HepG2 (cell line): ENCODE measurements around the gene MIF4GD. TPM values are rescaled to one million over a fixed set of nuclear protein-coding genes. Genes with fewer than 3 reads are reported as not detected.
A peak's percentile ranks its signal among the peaks of the same experiment; 100 is the strongest.

ENCODE experiments used
- ARID3A ChIP-seq: IDR thresholded peaks from 2 replicates; pipeline ENCODE4 v1.6.1; 2012; ENCODE audit warnings: low read depth, low read length, improper control_type of control experiment
- ATAD3A ChIP-seq: sonication (generic); formaldehyde crosslinking; IDR thresholded peaks from 2 replicates; pipeline ENCODE4 v1.4.0; 2020; ENCODE audit warnings: missing genetic modification reagents
- CBX1 ChIP-seq: IDR thresholded peaks from one replicate; pipeline ENCODE4 v1.6.1; 2016; ENCODE audit warnings: antibody characterized with exemption, low read depth
- FOSL2 ChIP-seq: sonication (generic); formaldehyde crosslinking; IDR thresholded peaks from 2 replicates; pipeline ENCODE4 v1.4.0; 2020; ENCODE audit warnings: missing genetic modification reagents
- GFI1 ChIP-seq: sonication (generic); formaldehyde crosslinking; IDR thresholded peaks from 2 replicates; pipeline ENCODE4 v1.5.0; 2020; ENCODE audit warnings: missing genetic modification reagents, mild to moderate bottlenecking, borderline replicate concordance
- KDM5A ChIP-seq: fragments of 200-600 bp; sonication (generic); IDR thresholded peaks from 2 replicates; pipeline ENCODE4 v1.7.0; 2018; ENCODE audit warnings: antibody characterized with exemption, mild to moderate bottlenecking, low read length, borderline replicate concordance
- KDM5B ChIP-seq: sonication (generic); formaldehyde crosslinking; IDR thresholded peaks from 2 replicates; pipeline ENCODE4 v1.4.0; 2020; ENCODE audit warnings: missing genetic modification reagents, mild to moderate bottlenecking, borderline replicate concordance
- MIXL1 ChIP-seq: IDR thresholded peaks from 2 replicates; pipeline ENCODE4 v1.6.1; 2016
- NAIF1 ChIP-seq: sonication (generic); formaldehyde crosslinking; IDR thresholded peaks from 2 replicates; pipeline ENCODE4 v1.5.0; 2020; ENCODE audit warnings: mild to moderate bottlenecking, missing genetic modification reagents, borderline replicate concordance
- NFE2L2 ChIP-seq: fragments of 150-350 bp; IDR thresholded peaks from 2 replicates; pipeline ENCODE4 v1.6.1; 2014; ENCODE audit warnings: low read length
- NFIC ChIP-seq: IDR thresholded peaks from 2 replicates; pipeline ENCODE4 v1.6.1; 2012; ENCODE audit warnings: mild to moderate bottlenecking, low read length, inconsistent platforms
- NFYC ChIP-seq: IDR thresholded peaks from 2 replicates; pipeline ENCODE4 v1.6.1; 2016; ENCODE audit warnings: missing genetic modification reagents, missing compliant biosample characterization
- SAP130 ChIP-seq: IDR thresholded peaks from 2 replicates; pipeline ENCODE4 v1.6.1; 2016; ENCODE audit warnings: low read depth
- SETDB1 ChIP-seq: sonication (generic); formaldehyde crosslinking; IDR thresholded peaks from 2 replicates; pipeline ENCODE4 v1.5.1; 2020; ENCODE audit warnings: missing genetic modification reagents, mild to moderate bottlenecking, borderline replicate concordance
- SIX1 ChIP-seq: sonication (generic); formaldehyde crosslinking; IDR thresholded peaks from 2 replicates; pipeline ENCODE4 v1.4.0; 2020; ENCODE audit warnings: missing genetic modification reagents, borderline replicate concordance
- ZNF275 ChIP-seq: sonication (generic); formaldehyde crosslinking; IDR thresholded peaks from 2 replicates; pipeline ENCODE4 v1.8.0; 2022; ENCODE audit warnings: missing genetic modification reagents, mild to moderate bottlenecking, inconsistent platforms, borderline replicate concordance
- ZNF570 ChIP-seq: sonication (generic); formaldehyde crosslinking; IDR thresholded peaks from 2 replicates; pipeline ENCODE4 v1.4.0; 2020; ENCODE audit warnings: mild to moderate bottlenecking, missing genetic modification reagents, borderline replicate concordance
- ZNF720 ChIP-seq: sonication (generic); formaldehyde crosslinking; IDR thresholded peaks from 2 replicates; pipeline ENCODE4 v1.4.0; 2020; ENCODE audit warnings: missing genetic modification reagents
- ZNF724P ChIP-seq: sonication (generic); formaldehyde crosslinking; IDR thresholded peaks from 2 replicates; pipeline ENCODE4 v1.8.0; 2022; ENCODE audit warnings: missing genetic modification reagents, borderline replicate concordance
- polyA plus RNA-seq, 8 experiments: library from polyadenylated mRNA; depleted of rRNA in 3 of 8; stranded (reverse) in 7 of 8; unstranded in 1 of 8; fragments of >200 nt; fragmentation: Illumina TruSeq in 4 of 8; extraction: Trizol in 4 of 8; gene quantifications; 2 replicates each; pipeline versions ENCODE4 v1.2.1 to v1.2.3, GENCODE V29; 2011 to 2016; ENCODE audit warnings: low read depth in 4 of 8, missing spikeins in 1 of 8, mixed read lengths in 1 of 8; ENCODE audit not compliant: insufficient read depth in 1 of 8
- total RNA-seq, 5 experiments: library from RNA; depleted of rRNA; stranded (reverse); fragments of >200 nt; fragmentation: Illumina TruSeq; extraction: Trizol; gene quantifications; 2 replicates each; pipeline ENCODE4 v1.2.3, GENCODE V29; 2016; ENCODE audit warnings: low read depth in 1 of 5
- TF ChIP-seq, protein P1 (sequence below): sonication (generic); formaldehyde crosslinking; IDR thresholded peaks from 2 replicates; pipeline ENCODE4 v1.5.0; 2020; ENCODE audit warnings: mild to moderate bottlenecking, missing genetic modification reagents, borderline replicate concordance
- TF ChIP-seq, protein P2 (sequence below): sonication (generic); formaldehyde crosslinking; conservative IDR thresholded peaks from 2 replicates; pipeline ENCODE4 v1.8.0; 2022; ENCODE audit warnings: missing genetic modification reagents
- TF ChIP-seq, protein P3 (sequence below): fragments of 450-650 bp; IDR thresholded peaks from 2 replicates; pipeline ENCODE4 v1.6.1; 2016
- TF ChIP-seq, protein P4 (sequence below): sonication (generic); formaldehyde crosslinking; IDR thresholded peaks from 2 replicates; pipeline ENCODE4 v1.5.0; 2020; ENCODE audit warnings: missing genetic modification reagents, mild to moderate bottlenecking, borderline replicate concordance

MIF4GD gene
- total and polyA plus RNA-seq, 2 of the 13 experiments (the other 11 are each of a cell fraction or from before 2014, with no cell fraction given): 14.0 to 28.0 TPM

DNA sequence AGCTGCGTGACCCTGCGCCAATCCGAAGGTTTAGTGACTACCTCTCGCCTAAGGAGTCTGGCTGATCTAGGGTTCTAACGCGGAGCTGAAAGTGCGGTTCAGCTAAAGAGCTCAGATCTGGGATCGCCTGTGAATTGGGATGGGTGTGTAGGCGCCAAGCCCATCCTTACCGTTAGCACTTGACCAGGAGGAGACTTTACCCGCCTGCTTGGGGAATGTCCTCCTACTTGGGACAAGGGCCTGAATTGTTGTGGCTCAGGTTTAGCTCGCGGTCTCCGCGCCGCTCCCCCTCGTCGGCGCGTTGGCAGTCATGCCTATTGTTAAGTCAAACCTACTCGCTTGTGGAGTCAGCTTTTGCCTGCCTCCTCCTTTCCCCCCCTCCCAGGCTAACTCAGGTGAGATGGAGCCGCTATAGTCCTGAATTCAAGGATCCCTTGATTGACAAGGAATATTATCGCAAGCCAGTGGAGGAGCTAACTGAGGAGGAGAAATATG lies 8.9 kb downstream of the MIF4GD start (continued):
- TF ChIP-seq, protein P1, sequence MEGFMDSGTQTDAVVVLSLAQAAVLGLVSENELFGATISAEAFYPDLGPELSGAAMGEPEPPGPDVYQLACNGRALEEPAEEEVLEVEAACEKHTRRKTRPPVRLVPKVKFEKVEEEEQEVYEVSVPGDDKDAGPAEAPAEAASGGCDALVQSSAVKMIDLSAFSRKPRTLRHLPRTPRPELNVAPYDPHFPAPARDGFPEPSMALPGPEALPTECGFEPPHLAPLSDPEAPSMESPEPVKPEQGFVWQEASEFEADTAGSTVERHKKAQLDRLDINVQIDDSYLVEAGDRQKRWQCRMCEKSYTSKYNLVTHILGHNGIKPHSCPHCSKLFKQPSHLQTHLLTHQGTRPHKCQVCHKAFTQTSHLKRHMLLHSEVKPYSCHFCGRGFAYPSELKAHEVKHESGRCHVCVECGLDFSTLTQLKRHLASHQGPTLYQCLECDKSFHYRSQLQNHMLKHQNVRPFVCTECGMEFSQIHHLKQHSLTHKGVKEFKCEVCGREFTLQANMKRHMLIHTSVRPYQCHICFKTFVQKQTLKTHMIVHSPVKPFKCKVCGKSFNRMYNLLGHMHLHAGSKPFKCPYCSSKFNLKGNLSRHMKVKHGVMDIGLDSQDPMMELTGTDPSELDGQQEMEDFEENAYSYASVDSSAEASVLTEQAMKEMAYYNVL (CRISPR knock-in tag): no peak
- TF ChIP-seq GFI1 (CRISPR knock-in tag): no peak
- TF ChIP-seq SETDB1 (CRISPR knock-in tag): no peak
- TF ChIP-seq NFIC: 0 out of 2 replicates have a peak, but pooled peaks have one; percentile 20
- TF ChIP-seq, protein P2, sequence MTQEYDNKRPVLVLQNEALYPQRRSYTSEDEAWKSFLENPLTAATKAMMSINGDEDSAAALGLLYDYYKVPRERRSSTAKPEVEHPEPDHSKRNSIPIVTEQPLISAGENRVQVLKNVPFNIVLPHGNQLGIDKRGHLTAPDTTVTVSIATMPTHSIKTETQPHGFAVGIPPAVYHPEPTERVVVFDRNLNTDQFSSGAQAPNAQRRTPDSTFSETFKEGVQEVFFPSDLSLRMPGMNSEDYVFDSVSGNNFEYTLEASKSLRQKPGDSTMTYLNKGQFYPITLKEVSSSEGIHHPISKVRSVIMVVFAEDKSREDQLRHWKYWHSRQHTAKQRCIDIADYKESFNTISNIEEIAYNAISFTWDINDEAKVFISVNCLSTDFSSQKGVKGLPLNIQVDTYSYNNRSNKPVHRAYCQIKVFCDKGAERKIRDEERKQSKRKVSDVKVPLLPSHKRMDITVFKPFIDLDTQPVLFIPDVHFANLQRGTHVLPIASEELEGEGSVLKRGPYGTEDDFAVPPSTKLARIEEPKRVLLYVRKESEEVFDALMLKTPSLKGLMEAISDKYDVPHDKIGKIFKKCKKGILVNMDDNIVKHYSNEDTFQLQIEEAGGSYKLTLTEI (CRISPR knock-in tag): no peak
- TF ChIP-seq NFYC (CRISPR knock-in tag): 0 out of 2 replicates have a peak, but pooled peaks have one; percentile 3
- TF ChIP-seq, protein P3, sequence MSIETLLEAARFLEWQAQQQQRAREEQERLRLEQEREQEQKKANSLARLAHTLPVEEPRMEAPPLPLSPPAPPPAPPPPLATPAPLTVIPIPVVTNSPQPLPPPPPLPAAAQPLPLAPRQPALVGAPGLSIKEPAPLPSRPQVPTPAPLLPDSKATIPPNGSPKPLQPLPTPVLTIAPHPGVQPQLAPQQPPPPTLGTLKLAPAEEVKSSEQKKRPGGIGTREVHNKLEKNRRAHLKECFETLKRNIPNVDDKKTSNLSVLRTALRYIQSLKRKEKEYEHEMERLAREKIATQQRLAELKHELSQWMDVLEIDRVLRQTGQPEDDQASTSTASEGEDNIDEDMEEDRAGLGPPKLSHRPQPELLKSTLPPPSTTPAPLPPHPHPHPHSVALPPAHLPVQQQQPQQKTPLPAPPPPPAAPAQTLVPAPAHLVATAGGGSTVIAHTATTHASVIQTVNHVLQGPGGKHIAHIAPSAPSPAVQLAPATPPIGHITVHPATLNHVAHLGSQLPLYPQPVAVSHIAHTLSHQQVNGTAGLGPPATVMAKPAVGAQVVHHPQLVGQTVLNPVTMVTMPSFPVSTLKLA: no peak
- peak; percentile 91; the same call in 1 of the 2 replicates for TF ChIP-seq KDM5A
- TF ChIP-seq ATAD3A (CRISPR knock-in tag): no peak
- no peak for TF ChIP-seq ZNF720 (CRISPR knock-in tag)
- TF ChIP-seq SIX1 (CRISPR knock-in tag): no peak
- no peak for TF ChIP-seq ZNF275 (CRISPR knock-in tag)
- no peak for TF ChIP-seq NFE2L2
- TF ChIP-seq ARID3A: no peak
- no peak for TF ChIP-seq ZNF724P (CRISPR knock-in tag)
- no peak for TF ChIP-seq ZNF570 (CRISPR knock-in tag)
- peak; percentile 71; the same call in 1 of the 2 replicates for TF ChIP-seq NAIF1 (CRISPR knock-in tag)
- no peak for TF ChIP-seq KDM5B (CRISPR knock-in tag)
- no peak for TF ChIP-seq CBX1
- no peak for TF ChIP-seq MIXL1
- TF ChIP-seq FOSL2 (CRISPR knock-in tag): no peak
- no peak for TF ChIP-seq SAP130 (CRISPR knock-in tag)
- TF ChIP-seq, protein P4, sequence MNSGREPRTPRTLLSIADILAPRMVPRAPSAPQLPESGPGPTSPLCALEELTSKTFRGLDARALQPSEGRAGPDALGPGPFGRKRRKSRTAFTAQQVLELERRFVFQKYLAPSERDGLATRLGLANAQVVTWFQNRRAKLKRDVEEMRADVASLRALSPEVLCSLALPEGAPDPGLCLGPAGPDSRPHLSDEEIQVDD (CRISPR knock-in tag): peak; percentile 23; the same call in 1 of the 2 replicates
